OCI-LY3 (cell line): ENCODE results near the gene B3GALT5.

ENCODE experiments used
- EZH2phosphoT487 ChIP-seq: fragments of 200-600 bp; shearing (Covaris generic); IDR thresholded peaks from 2 replicates; pipeline ENCODE4 v1.6.1; 2018; ENCODE audit warnings: antibody characterized with exemption, mixed run types, low read depth
- TF ChIP-seq, protein P1 (sequence below): fragments of 200-600, 300-600 bp; sonication (generic); IDR thresholded peaks from 2 replicates; pipeline ENCODE4 v1.5.1; 2014; ENCODE audit warnings: antibody characterized with exemption, low read length, low read depth

DNA sequence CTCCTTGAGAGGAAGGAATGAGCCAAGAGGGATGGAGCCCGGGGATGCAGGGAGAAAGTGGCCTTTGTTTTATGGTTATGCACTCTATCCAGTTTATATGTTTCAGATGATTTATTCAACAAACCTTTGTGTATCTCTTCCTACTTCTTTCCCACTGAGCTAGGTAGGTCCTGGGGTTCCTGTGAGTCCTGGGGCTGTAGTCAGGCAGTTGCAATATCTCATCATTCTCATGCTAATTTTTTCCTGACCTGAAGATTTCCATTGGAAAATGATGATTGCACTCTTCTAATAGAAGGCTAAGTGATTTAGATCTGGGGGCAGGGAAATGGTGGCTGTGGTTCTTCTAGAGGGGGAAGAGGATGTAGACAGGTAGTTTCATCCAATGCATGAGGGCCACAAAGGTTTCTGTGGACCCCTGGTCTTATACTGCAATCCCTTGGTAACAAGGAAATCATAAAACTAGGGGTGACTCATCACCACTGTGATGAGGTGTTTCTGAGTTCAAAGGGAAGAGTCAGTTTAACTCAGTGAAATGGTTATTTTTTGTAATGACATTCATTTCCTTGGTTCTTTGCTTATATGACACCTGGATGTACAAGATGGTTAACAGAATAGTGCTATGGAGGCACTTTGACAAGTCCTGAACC lies 20.2 kb downstream of the B3GALT5 start:
- TF ChIP-seq, protein P1, sequence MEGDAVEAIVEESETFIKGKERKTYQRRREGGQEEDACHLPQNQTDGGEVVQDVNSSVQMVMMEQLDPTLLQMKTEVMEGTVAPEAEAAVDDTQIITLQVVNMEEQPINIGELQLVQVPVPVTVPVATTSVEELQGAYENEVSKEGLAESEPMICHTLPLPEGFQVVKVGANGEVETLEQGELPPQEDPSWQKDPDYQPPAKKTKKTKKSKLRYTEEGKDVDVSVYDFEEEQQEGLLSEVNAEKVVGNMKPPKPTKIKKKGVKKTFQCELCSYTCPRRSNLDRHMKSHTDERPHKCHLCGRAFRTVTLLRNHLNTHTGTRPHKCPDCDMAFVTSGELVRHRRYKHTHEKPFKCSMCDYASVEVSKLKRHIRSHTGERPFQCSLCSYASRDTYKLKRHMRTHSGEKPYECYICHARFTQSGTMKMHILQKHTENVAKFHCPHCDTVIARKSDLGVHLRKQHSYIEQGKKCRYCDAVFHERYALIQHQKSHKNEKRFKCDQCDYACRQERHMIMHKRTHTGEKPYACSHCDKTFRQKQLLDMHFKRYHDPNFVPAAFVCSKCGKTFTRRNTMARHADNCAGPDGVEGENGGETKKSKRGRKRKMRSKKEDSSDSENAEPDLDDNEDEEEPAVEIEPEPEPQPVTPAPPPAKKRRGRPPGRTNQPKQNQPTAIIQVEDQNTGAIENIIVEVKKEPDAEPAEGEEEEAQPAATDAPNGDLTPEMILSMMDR, result no peak
- no peak for TF ChIP-seq EZH2phosphoT487
